Upper lobe of right lung (tissue), 1 donor: Measurements from ENCODE around the gene ADAMTS5. TPM values are rescaled to one million over a fixed set of nuclear protein-coding genes. Genes with fewer than 3 reads are reported as not detected.

Experiments
- ATAC-seq: fragments of 200-7000 bp; cut with Tn5 transposase; one replicate; pipeline ENCODE4 v1.9.1; 2020; ENCODE audit warnings: mild to moderate bottlenecking, moderate library complexity
- DNase-seq: peaks from one replicate; pipeline ENCODE4 v3.0.0-alpha.2; 2020
- H3K27ac ChIP-seq: fragments of 200-600 bp; one replicate; pipeline ENCODE4 v1.8.0; 2022
- H3K27me3 ChIP-seq: fragments of 200-600 bp; one replicate; pipeline ENCODE4 v1.8.0; 2022; ENCODE audit warnings: mild to moderate bottlenecking
- H3K36me3 ChIP-seq: fragments of 200-600 bp; one replicate; pipeline ENCODE4 v1.8.0; 2022
- H3K4me1 ChIP-seq: fragments of 200-600 bp; one replicate; pipeline ENCODE4 v1.8.0; 2022
- H3K4me3 ChIP-seq: fragments of 200-600 bp; one replicate; pipeline ENCODE4 v1.8.0; 2022; ENCODE audit warnings: mild to moderate bottlenecking
- H3K9me3 ChIP-seq: fragments of 200-600 bp; one replicate; pipeline ENCODE4 v1.8.0; 2022
- CTCF ChIP-seq: fragments of 200-600 bp; IDR thresholded peaks from one replicate; pipeline ENCODE4 v1.8.0; 2022; ENCODE audit warnings: antibody characterized with exemption
- intact Hi-C: fragments of 100-400 bp; cut with DNase I; formaldehyde crosslinking; loops from one replicate; pipeline ENCODE4 v1.11.0; 2022
- total RNA-seq: library from RNA; stranded (reverse); fragmentation: NEBNext Ultra II Directional; extraction: Animal tissue kit (Norgen Biotek cat#: 25700); gene quantifications from one replicate; pipeline ENCODE4 v1.2.1, GENCODE V29; 2021
- donor health status: DM: no; HTN: yes; CAD: no; lungs with severe emphysema.

ADAMTS5 gene
- total RNA-seq, 1 donor from 2014 or later = 3.2 TPM

- Histone ChIP-seq H3K4me3 (no peak overlapping the region), H3K27ac (no peak overlapping the region), H3K27me3 (no peaks in the 10 kb centered on the region), H3K4me1 (no peaks in the 10 kb centered on the region), H3K9me3 (no peaks in the 10 kb centered on the region), H3K36me3 (no peaks in the 10 kb centered on the region)
- ATAC-seq (no peak), DNase-seq (no peak)
- intact Hi-C loops = no loop called here
- no peak for TF ChIP-seq CTCF
These were observed 54.4 kb downstream of the ADAMTS5 start for GRCh38 chr21:26912466-26912865.

GRCh38 chr21:26909972-26910371, 56.9 kb downstream of the ADAMTS5 start:
- no peaks in the 10 kb centered on the region for H3K9me3 ChIP-seq
- no peak for TF ChIP-seq CTCF
- no peaks in the 10 kb centered on the region for H3K27me3 ChIP-seq
- no peaks in the 10 kb centered on the region for H3K4me1 ChIP-seq
- no peak overlapping the region for H3K27ac ChIP-seq
- no peak overlapping the region for H3K4me3 ChIP-seq
- no peak for DNase-seq
- no peaks in the 10 kb centered on the region for H3K36me3 ChIP-seq
- intact Hi-C loops = no loop called here
- no peak for ATAC-seq

GRCh38 chr21:26900980-26901379, 65.9 kb downstream of the ADAMTS5 start:
- TF ChIP-seq CTCF = no peak
- no peak overlapping the region for H3K4me3 ChIP-seq
- H3K4me1 ChIP-seq = no peaks in the 10 kb centered on the region
- no peaks in the 10 kb centered on the region for H3K36me3 ChIP-seq
- no peaks in the 10 kb centered on the region for H3K9me3 ChIP-seq
- intact Hi-C loops = no loop called here
- DNase-seq = no peak
- no peak for ATAC-seq
- no peaks in the 10 kb centered on the region for H3K27me3 ChIP-seq
- H3K27ac ChIP-seq = no peak overlapping the region

GRCh38 chr21:26892151-26892550, 74.7 kb downstream of the ADAMTS5 start:
- Histone ChIP-seq H3K36me3 (no peaks in the 10 kb centered on the region), H3K4me3 (no peak overlapping the region), H3K27ac (no peak overlapping the region), H3K4me1 (no peaks in the 10 kb centered on the region), H3K27me3 (no peaks in the 10 kb centered on the region), H3K9me3 (no peaks in the 10 kb centered on the region)
- DNase-seq (no peak), ATAC-seq (no peak)
- intact Hi-C loops = no loop called here
- TF ChIP-seq CTCF = no peak

GRCh38 chr21:26888931-26889330, 78.0 kb downstream of the ADAMTS5 start:
- Histone ChIP-seq H3K4me3 (no peak overlapping the region), H3K36me3 (no peaks in the 10 kb centered on the region), H3K9me3 (no peaks in the 10 kb centered on the region), H3K4me1 (no peaks in the 10 kb centered on the region), H3K27me3 (no peaks in the 10 kb centered on the region), H3K27ac (no peak overlapping the region)
- no peak for TF ChIP-seq CTCF
- intact Hi-C loops = no loop called here
- ATAC-seq (no peak), DNase-seq (no peak)

GRCh38 chr21:26888256-26888655, 78.6 kb downstream of the ADAMTS5 start:
- Histone ChIP-seq H3K4me1 (no peaks in the 10 kb centered on the region), H3K27ac (no peak overlapping the region), H3K4me3 (no peak overlapping the region), H3K9me3 (no peaks in the 10 kb centered on the region), H3K36me3 (no peaks in the 10 kb centered on the region), H3K27me3 (no peaks in the 10 kb centered on the region)
- intact Hi-C loops = no loop called here
- TF ChIP-seq CTCF = no peak
- ATAC-seq (no peak), DNase-seq (no peak)
